LNCaP clone FGC (cell line): ENCODE measurements around the gene SMAD3.
"Not testable (repeated sequence)": the region's sequence is repeated elsewhere in the genome, so short reads cannot be mapped to it uniquely, and the experiment has no call there.

Experiments used
- DNase-seq: peaks from one replicate; pipeline ENCODE4 v3.0.0-alpha.2; 2011; ENCODE audit warnings: low read depth
- H3K4me3 ChIP-seq: 2 replicates; pipeline ENCODE4 v1.5.1; 2011; ENCODE audit warnings: mild to moderate bottlenecking, low read depth, low read length, control low read depth
- CTCF ChIP-seq: IDR thresholded peaks from 2 replicates; pipeline ENCODE4 v1.5.1; 2012; ENCODE audit warnings: mild to moderate bottlenecking; ENCODE audit not compliant: control insufficient read depth, insufficient read depth; ENCODE audit errors: extremely low read depth

Gene SMAD3

GRCh38 chr15:67152429-67152828 is 87.0 kb downstream of the SMAD3 start:
- no peak for DNase-seq
- no peak for TF ChIP-seq CTCF
- H3K4me3 ChIP-seq = no peak overlapping the region

- H3K4me3 ChIP-seq, DNase-seq: not testable (repeated sequence)
These were observed 87.6 kb downstream of the SMAD3 start for GRCh38 chr15:67153044-67153443.

- TF ChIP-seq CTCF = no peak
- H3K4me3 ChIP-seq = no peak overlapping the region
- DNase-seq = no peak
These were observed 88.8 kb downstream of the SMAD3 start for GRCh38 chr15:67154249-67154648.

- TF ChIP-seq CTCF = no peak
- DNase-seq = no peak
- H3K4me3 ChIP-seq = no peak overlapping the region
These were observed 91.0 kb downstream of the SMAD3 start for GRCh38 chr15:67156426-67156825.

GRCh38 chr15:67156834-67157233 is 91.4 kb downstream of the SMAD3 start:
- TF ChIP-seq CTCF = no peak
- H3K4me3 ChIP-seq = no peak overlapping the region
- DNase-seq = no peak

- TF ChIP-seq CTCF = no peak
- no peak overlapping the region for H3K4me3 ChIP-seq
- no peak for DNase-seq
These were observed 92.3 kb downstream of the SMAD3 start for GRCh38 chr15:67157521-67158252.

GRCh38 chr15:67158367-67158766 is 93.0 kb downstream of the SMAD3 start:
- no peak for TF ChIP-seq CTCF
- DNase-seq = no peak
- H3K4me3 ChIP-seq = no peak overlapping the region
